22Rv1 (cell line): ENCODE data around the gene IQCH.
A peak's percentile ranks its signal among the peaks of the same experiment; 100 is the strongest.

Experiments
- H3K27ac ChIP-seq: fragments of 450-650 bp; 2 replicates; pipeline ENCODE4 v1.5.1; 2017
- ZFX ChIP-seq: fragments of 450-650 bp; IDR thresholded peaks from 2 replicates; pipeline ENCODE4 v1.6.1; 2017; ENCODE audit warnings: antibody characterized with exemption, borderline replicate concordance
- TF ChIP-seq, protein P1 (sequence below): fragments of 450-650 bp; IDR thresholded peaks from 2 replicates; pipeline ENCODE4 v1.5.1; 2017; ENCODE audit warnings: mild to moderate bottlenecking

Gene IQCH

DNA sequence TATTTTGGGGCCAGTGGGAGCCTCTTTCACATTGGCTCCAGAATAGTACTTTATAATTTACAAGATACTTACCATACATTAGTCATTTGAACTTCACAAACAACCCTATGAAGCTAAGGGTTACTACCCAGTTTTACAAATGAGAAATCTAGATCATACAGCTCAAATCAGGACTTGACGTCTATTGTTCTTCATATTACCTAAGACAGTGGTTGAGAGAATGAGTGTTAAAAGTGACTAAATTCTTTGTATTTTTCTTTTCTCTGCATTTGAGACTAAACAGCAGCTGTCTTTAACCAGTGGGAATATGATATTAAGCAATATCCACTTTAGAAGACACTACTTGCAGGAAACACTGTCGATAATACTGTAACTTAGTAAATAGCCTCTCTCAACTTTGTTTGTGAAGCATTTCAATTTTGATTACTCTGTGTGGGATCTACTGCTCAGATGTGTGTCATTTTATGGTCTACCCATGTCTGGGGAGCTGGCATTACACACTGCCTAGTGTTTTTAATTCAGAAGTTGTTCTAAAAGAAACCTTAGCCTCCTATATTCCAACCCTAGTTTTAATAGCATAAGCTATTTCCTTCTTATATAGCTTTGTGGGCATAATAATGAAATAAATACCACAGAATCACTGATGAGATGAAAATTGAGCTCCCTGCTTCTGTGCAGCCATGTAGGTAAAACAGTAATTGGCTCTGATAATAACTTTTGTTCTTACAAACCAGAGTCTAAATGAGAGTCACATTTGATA lies 45.9 kb downstream of the IQCH start:
- no peak for TF ChIP-seq ZFX
- TF ChIP-seq, protein P1, sequence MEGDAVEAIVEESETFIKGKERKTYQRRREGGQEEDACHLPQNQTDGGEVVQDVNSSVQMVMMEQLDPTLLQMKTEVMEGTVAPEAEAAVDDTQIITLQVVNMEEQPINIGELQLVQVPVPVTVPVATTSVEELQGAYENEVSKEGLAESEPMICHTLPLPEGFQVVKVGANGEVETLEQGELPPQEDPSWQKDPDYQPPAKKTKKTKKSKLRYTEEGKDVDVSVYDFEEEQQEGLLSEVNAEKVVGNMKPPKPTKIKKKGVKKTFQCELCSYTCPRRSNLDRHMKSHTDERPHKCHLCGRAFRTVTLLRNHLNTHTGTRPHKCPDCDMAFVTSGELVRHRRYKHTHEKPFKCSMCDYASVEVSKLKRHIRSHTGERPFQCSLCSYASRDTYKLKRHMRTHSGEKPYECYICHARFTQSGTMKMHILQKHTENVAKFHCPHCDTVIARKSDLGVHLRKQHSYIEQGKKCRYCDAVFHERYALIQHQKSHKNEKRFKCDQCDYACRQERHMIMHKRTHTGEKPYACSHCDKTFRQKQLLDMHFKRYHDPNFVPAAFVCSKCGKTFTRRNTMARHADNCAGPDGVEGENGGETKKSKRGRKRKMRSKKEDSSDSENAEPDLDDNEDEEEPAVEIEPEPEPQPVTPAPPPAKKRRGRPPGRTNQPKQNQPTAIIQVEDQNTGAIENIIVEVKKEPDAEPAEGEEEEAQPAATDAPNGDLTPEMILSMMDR: no peak
- H3K27ac ChIP-seq: no peak overlapping the region

DNA sequence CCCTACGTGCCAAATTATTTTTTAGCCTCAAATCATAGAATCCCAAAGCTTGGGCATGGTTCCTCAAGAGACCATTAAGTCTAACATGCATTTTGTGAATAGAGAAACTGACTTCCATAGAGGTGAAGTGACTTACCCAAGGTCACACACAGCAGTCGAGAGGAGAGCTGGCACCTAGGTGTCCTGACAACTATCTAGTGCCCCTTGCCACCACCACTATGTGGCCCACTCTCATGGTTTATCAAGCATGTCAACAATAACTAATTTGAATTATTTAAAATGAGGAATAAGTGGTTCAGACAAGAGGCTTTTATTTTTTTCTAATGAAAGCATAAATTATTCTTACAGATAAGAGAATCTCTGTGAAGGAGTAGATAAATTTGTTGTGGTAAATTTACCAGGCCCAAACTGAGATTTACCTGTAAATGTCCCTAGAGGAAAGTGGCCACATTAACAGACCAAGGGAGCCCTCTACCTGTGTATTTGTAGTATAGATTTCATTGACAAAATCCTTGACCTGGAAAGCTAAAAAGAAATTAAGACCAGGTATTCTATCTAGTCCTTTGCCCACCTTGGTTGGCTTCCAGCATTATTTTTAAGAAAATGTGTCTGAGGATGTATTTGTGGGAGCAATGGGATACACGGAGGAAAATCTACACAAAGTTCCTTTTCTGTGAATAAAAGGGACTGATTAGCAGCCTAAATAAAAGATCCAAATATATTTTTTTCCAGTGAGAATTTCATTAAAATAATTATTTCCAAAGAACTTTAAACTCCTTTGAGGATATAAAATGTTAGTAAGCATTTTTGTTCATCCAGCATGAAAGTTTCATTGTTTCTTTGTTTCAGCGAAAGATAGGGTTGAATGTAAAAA lies 49.1 kb downstream of the IQCH start:
- TF ChIP-seq, protein P1: peak; percentile 71
- no peak for TF ChIP-seq ZFX
- no peak overlapping the region for H3K27ac ChIP-seq

DNA sequence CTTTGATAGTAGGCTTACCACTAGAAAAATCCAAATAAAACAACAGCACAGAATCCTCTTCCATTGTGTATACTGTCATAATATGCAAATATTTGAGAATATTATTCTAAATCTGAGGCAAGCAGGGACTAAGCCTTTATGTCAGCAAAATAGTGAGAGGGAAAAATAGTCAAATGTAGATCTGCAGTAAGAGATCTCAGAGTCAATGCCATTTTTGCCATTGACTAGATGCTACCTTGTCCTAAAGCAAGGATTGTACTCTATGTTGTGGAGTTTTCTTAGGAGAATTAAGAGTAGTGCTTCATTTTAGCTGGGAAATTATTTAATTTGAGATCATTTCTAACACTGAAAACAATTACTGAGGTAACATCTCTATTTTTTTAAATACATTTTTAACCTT lies 50.2 kb downstream of the IQCH start:
- TF ChIP-seq ZFX: no peak
- TF ChIP-seq, protein P1: no peak
- no peak overlapping the region for H3K27ac ChIP-seq

DNA sequence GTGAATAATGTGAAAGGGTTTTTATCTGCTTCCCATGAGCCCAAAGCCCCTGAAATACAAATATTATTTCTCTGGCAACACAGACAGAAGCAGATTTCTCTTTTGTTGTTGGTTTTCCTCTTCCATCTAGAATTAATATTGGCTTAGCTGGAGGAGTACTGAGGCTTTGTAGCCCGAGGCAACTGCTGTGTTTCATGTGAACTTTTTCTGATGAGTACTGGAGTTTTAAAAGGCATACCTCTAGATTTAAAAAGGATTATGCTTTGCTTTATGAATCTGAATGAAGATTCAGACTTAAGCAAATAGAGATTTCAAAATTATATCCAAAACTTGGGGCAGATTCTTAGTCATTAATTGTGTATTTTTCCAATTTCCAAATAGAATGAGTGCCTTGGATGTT lies 50.9 kb downstream of the IQCH start:
- TF ChIP-seq ZFX: no peak
- TF ChIP-seq, protein P1: no peak
- H3K27ac ChIP-seq: no peak overlapping the region

DNA sequence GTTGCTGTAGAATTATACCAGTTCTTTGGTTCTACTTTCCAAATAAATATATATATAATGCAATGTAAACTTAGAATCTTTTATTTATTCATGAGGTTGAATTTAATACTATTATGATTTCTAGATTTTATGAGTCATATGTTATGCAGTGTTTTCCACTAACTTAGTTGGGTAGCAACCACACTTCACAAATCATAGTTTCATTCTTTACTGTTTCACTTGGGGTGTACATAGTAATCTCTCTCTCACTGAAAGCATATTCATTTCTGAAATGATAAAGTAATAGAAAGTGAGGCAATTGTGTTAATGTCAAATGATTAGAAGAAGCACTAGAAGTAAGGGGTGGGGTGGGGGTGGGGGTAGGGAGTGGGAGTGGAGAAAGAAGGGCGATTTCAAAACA lies 52.6 kb downstream of the IQCH start:
- TF ChIP-seq ZFX: no peak
- TF ChIP-seq, protein P1: no peak
- H3K27ac ChIP-seq: no peak overlapping the region

DNA sequence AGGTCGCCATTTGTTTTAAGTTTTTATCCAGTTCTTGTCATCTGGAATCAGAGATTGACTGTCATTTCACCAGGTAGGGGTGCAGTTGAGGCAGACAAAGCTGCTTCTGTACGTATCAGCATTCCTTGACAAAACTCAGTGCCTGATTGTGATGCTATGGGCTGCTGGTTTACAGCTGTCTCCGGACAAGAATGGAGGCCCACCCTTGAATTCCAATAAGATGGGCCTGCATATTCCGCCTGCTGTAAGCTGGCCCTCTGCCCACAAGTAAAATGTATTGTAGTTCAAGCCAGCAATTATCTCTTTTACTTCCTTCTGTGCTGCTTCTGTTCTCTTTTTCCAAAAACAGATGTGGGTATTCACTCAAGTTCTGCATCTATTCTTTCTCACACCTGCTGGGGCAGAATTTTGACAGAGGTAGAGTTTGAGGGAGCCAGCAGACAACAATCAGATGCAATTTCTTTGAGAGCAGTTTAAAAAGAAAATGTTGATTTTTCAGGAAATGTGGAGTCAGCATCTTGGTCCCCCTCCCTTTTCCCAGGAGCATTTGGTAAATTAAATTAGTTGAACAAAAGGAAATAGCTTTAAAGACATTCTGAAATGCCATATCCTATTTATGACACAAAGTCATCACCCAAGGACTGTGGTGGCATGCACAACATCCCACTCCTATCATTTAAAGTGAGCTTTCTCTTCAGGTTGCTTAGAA lies 53.5 kb downstream of the IQCH start:
- H3K27ac ChIP-seq: no peak overlapping the region
- TF ChIP-seq, protein P1: no peak
- no peak for TF ChIP-seq ZFX
